Activated CD4-positive, alpha-beta T cell treated with anti-CD3 and anti-CD28 coated beads, Interleukin-2, amount 10 ng/mL, durations not matched to agents 7 days and 5 days (primary cell): ENCODE results near the gene SLC25A38. TPM values are rescaled to one million over a fixed set of nuclear protein-coding genes. Genes with fewer than 3 reads are reported as not detected.

Experiments used
- CTCF ChIA-PET: fragments of 350-600 bp; sonication (Branson Sonifier 250); formaldehyde crosslinking; loops from one replicate; lab custom pipeline; 2021; ENCODE audit warnings: antibody characterized with exemption; lab: Charles Lee
- POLR2A ChIA-PET: fragments of 350-600 bp; sonication (Branson Sonifier 250); formaldehyde crosslinking; loops from one replicate; lab custom pipeline; 2021; ENCODE audit warnings: antibody characterized with exemption; lab: Charles Lee
- DNase-seq: peaks from one replicate; pipeline ENCODE4 v3.0.0-alpha.2; 2020
- H3K27ac Mint-ChIP-seq: one replicate; pipeline ENCODE4 v1.8.0; 2021; ENCODE audit warnings: mild to moderate bottlenecking, moderate library complexity, mixed read lengths
- H3K27me3 Mint-ChIP-seq: one replicate; pipeline ENCODE4 v1.8.0; 2021; ENCODE audit warnings: mixed read lengths
- H3K36me3 Mint-ChIP-seq: one replicate; pipeline ENCODE4 v1.8.0; 2021; ENCODE audit warnings: low read depth, mixed read lengths
- H3K4me1 Mint-ChIP-seq: one replicate; pipeline ENCODE4 v1.8.0; 2021; ENCODE audit warnings: mixed read lengths
- H3K4me3 Mint-ChIP-seq: one replicate; pipeline ENCODE4 v1.8.0; 2021; ENCODE audit warnings: mild to moderate bottlenecking, moderate library complexity, mixed read lengths
- H3K9me3 Mint-ChIP-seq: one replicate; pipeline ENCODE4 v1.8.0; 2021; ENCODE audit warnings: mixed read lengths
- total RNA-seq, 2 experiments: library from RNA; stranded (reverse); gene quantifications; one replicate each; pipeline ENCODE4 v1.2.3, GENCODE V29; 2021

SLC25A38 gene
- total RNA-seq, 2 experiments from 2014 or later: 34.0 to 35.1 TPM

- ChIA-PET CTCF (interaction anchor here (1.0 to 1.1 kb wide), 3 partner anchors 86 to 208 kb away, joined by 3 to 6 read pairs (median 3); no protein-coding TSS in a partner anchor), POLR2A (no interaction called here)
- H3K27me3 Mint-ChIP-seq: peaks cover 5% of the 10 kb centered on the region
- H3K36me3 Mint-ChIP-seq: peaks cover 3% of the 10 kb centered on the region
- H3K27ac Mint-ChIP-seq: no peak overlapping the region
- H3K9me3 Mint-ChIP-seq: no peaks in the 10 kb centered on the region
- H3K4me3 Mint-ChIP-seq: no peak overlapping the region
- no peak for DNase-seq
- H3K4me1 Mint-ChIP-seq: peaks cover 24% of the 10 kb centered on the region
These were observed 3.4 kb upstream of the SLC25A38 start for GRCh38 chr3:39379778-39380155.

GRCh38 chr3:39381432-39381831 lies 1.7 kb upstream of the SLC25A38 start:
- H3K4me1 Mint-ChIP-seq: peaks cover 38% of the 10 kb centered on the region
- no peak overlapping the region for H3K4me3 Mint-ChIP-seq
- H3K36me3 Mint-ChIP-seq: peaks cover 8% of the 10 kb centered on the region
- H3K27ac Mint-ChIP-seq: no peak overlapping the region
- POLR2A ChIA-PET: no interaction called here
- DNase-seq: no peak
- no peaks in the 10 kb centered on the region for H3K9me3 Mint-ChIP-seq
- CTCF ChIA-PET: interaction anchor here (1.1 kb wide), 1 partner anchor 93 kb away, joined by 3 read pairs; no protein-coding TSS in a partner anchor
- H3K27me3 Mint-ChIP-seq: no peaks in the 10 kb centered on the region

GRCh38 chr3:39383881-39384664 lies 903 bp downstream of the SLC25A38 start:
- no peaks in the 10 kb centered on the region for H3K27me3 Mint-ChIP-seq
- H3K27ac Mint-ChIP-seq: peak overlapping the region; percentile 99
- H3K9me3 Mint-ChIP-seq: no peaks in the 10 kb centered on the region
- peak; percentile 95 for DNase-seq
- peaks cover 57% of the 10 kb centered on the region for H3K4me1 Mint-ChIP-seq
- H3K4me3 Mint-ChIP-seq: peak overlapping the region; percentile 93
- ChIA-PET CTCF (interaction anchor here (0.5 to 1.4 kb wide), 4 partner anchors 22 to 194 kb away, joined by 3 to 6 read pairs (median 3); partner anchors contain the start of gene CX3CR1), POLR2A (no interaction called here)
- peaks cover 18% of the 10 kb centered on the region for H3K36me3 Mint-ChIP-seq

GRCh38 chr3:39384665-39385000 lies 1.5 kb downstream of the SLC25A38 start:
- Mint-ChIP-seq H3K36me3 (peaks cover 22% of the 10 kb centered on the region), H3K27me3 (no peaks in the 10 kb centered on the region), H3K27ac (peak overlapping the region; percentile 27), H3K4me3 (peak overlapping the region; percentile 93), H3K4me1 (peaks cover 62% of the 10 kb centered on the region), H3K9me3 (no peaks in the 10 kb centered on the region)
- ChIA-PET POLR2A (no interaction called here), CTCF (interaction anchor here (0.7 to 1.4 kb wide), 3 partner anchors 21 to 194 kb away, joined by 3 to 6 read pairs (median 3); partner anchors contain the start of gene CX3CR1)
- no peak for DNase-seq

- no peaks in the 10 kb centered on the region for H3K27me3 Mint-ChIP-seq
- ChIA-PET CTCF (interaction anchor here (1.1 to 5.9 kb wide), 4 partner anchors 10 to 98 kb away, joined by 3 to 26 read pairs (median 6); partner anchors contain the start of gene RPSA), POLR2A (no interaction called here)
- peak overlapping the region; percentile 34 for H3K27ac Mint-ChIP-seq
- H3K36me3 Mint-ChIP-seq: peaks cover 30% of the 10 kb centered on the region
- H3K4me1 Mint-ChIP-seq: peaks cover 69% of the 10 kb centered on the region
- H3K9me3 Mint-ChIP-seq: no peaks in the 10 kb centered on the region
- H3K4me3 Mint-ChIP-seq: peak overlapping the region; percentile 93
- DNase-seq: no peak
These were observed 2.4 kb downstream of the SLC25A38 start for GRCh38 chr3:39385456-39386090.

- Mint-ChIP-seq H3K36me3 (peaks cover 38% of the 10 kb centered on the region), H3K4me3 (no peak overlapping the region), H3K4me1 (peaks cover 72% of the 10 kb centered on the region), H3K27ac (no peak overlapping the region), H3K27me3 (no peaks in the 10 kb centered on the region), H3K9me3 (no peaks in the 10 kb centered on the region)
- ChIA-PET CTCF (interaction anchor here (1.4 to 5.9 kb wide), 4 partner anchors 10 to 98 kb away, joined by 6 to 26 read pairs (median 8); partner anchors contain the start of gene RPSA), POLR2A (no interaction called here)
- no peak for DNase-seq
These were observed 3.1 kb downstream of the SLC25A38 start for GRCh38 chr3:39386318-39386717.

GRCh38 chr3:39387411-39387975 lies 4.3 kb downstream of the SLC25A38 start:
- Mint-ChIP-seq H3K27me3 (no peaks in the 10 kb centered on the region), H3K4me3 (no peak overlapping the region), H3K9me3 (no peaks in the 10 kb centered on the region), H3K4me1 (peaks cover 67% of the 10 kb centered on the region), H3K36me3 (peaks cover 45% of the 10 kb centered on the region), H3K27ac (peak overlapping the region; percentile 61)
- ChIA-PET POLR2A (no interaction called here), CTCF (interaction anchor here (0.8 to 5.9 kb wide), 4 partner anchors 17 to 209 kb away, joined by 3 to 26 read pairs (median 7); partner anchors contain the start of gene RPSA)
- no peak for DNase-seq

GRCh38 chr3:39388153-39388552 lies 5.0 kb downstream of the SLC25A38 start:
- DNase-seq: no peak
- Mint-ChIP-seq H3K9me3 (no peaks in the 10 kb centered on the region), H3K4me3 (no peak overlapping the region), H3K27ac (peak overlapping the region; percentile 7), H3K27me3 (no peaks in the 10 kb centered on the region), H3K4me1 (peaks cover 63% of the 10 kb centered on the region), H3K36me3 (peaks cover 46% of the 10 kb centered on the region)
- ChIA-PET POLR2A (no interaction called here), CTCF (interaction anchor here (0.8 to 5.9 kb wide), 5 partner anchors 12 to 210 kb away, joined by 3 to 26 read pairs (median 4); partner anchors contain the start of gene RPSA)

- Mint-ChIP-seq H3K4me3 (peak overlapping the region; percentile 17), H3K27ac (peak overlapping the region; percentile 81), H3K27me3 (no peaks in the 10 kb centered on the region), H3K36me3 (peaks cover 47% of the 10 kb centered on the region), H3K9me3 (no peaks in the 10 kb centered on the region), H3K4me1 (peaks cover 66% of the 10 kb centered on the region)
- ChIA-PET POLR2A (no interaction called here), CTCF (interaction anchor here (0.9 to 5.9 kb wide), 5 partner anchors 11 to 100 kb away, joined by 3 to 26 read pairs (median 4); partner anchors contain the start of gene RPSA)
- no peak for DNase-seq
These were observed 5.6 kb downstream of the SLC25A38 start for GRCh38 chr3:39388741-39389248.

- DNase-seq: no peak
- Mint-ChIP-seq H3K27me3 (no peaks in the 10 kb centered on the region), H3K4me3 (no peak overlapping the region), H3K4me1 (peaks cover 57% of the 10 kb centered on the region), H3K9me3 (no peaks in the 10 kb centered on the region), H3K27ac (peak overlapping the region; percentile 17), H3K36me3 (peaks cover 60% of the 10 kb centered on the region)
- ChIA-PET CTCF (interaction anchor here (1.3 to 5.9 kb wide), 2 partner anchors 15 to 102 kb away, joined by 4 to 26 read pairs; partner anchors contain the start of gene RPSA), POLR2A (no interaction called here)
These were observed 7.0 kb downstream of the SLC25A38 start for GRCh38 chr3:39390181-39390580.

- CTCF ChIA-PET: interaction anchor here (1.0 to 1.5 kb wide), 2 partner anchors 105 to 231 kb away, joined by 3 read pairs; no protein-coding TSS in a partner anchor
- DNase-seq: no peak
- POLR2A ChIA-PET: no interaction called here
- Mint-ChIP-seq H3K36me3 (peaks cover 74% of the 10 kb centered on the region), H3K9me3 (no peaks in the 10 kb centered on the region), H3K4me3 (no peak overlapping the region), H3K4me1 (peaks cover 6% of the 10 kb centered on the region), H3K27me3 (no peaks in the 10 kb centered on the region), H3K27ac (no peak overlapping the region)
These were observed 13.5 kb downstream of the SLC25A38 start for GRCh38 chr3:39396690-39397089.

GRCh38 chr3:39398700-39399099 lies 15.5 kb downstream of the SLC25A38 start:
- Mint-ChIP-seq H3K4me3 (no peak overlapping the region), H3K9me3 (no peaks in the 10 kb centered on the region), H3K27ac (no peak overlapping the region), H3K36me3 (peaks cover 72% of the 10 kb centered on the region), H3K4me1 (peaks cover 9% of the 10 kb centered on the region), H3K27me3 (no peaks in the 10 kb centered on the region)
- ChIA-PET POLR2A (no interaction called here), CTCF (interaction anchor here (1.7 kb wide), 1 partner anchor 107 kb away, joined by 3 read pairs; no protein-coding TSS in a partner anchor)
- DNase-seq: no peak
